ENCODE data around the gene NTN4.

DNA sequence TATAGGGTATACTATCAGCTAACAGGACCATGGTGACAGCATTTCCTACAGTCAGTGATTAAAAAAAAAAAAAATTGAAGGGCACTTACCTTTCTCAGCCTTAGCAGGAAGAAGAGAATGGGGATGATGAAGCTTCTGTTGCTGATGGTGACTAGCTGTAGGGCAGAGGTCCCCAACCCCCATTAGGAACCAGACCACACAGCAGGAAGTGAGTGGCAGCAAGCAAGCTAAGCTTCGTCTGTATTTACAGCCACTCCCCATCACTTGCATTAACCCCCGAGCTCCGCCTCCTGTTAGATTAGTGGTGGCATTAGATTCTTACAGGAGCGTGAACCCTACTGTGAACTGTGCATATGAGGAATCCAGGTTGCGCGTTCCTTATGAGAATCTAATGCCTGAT is 148.0 kb downstream of the NTN4 start:
- TF ChIP-seq, protein P1, sequence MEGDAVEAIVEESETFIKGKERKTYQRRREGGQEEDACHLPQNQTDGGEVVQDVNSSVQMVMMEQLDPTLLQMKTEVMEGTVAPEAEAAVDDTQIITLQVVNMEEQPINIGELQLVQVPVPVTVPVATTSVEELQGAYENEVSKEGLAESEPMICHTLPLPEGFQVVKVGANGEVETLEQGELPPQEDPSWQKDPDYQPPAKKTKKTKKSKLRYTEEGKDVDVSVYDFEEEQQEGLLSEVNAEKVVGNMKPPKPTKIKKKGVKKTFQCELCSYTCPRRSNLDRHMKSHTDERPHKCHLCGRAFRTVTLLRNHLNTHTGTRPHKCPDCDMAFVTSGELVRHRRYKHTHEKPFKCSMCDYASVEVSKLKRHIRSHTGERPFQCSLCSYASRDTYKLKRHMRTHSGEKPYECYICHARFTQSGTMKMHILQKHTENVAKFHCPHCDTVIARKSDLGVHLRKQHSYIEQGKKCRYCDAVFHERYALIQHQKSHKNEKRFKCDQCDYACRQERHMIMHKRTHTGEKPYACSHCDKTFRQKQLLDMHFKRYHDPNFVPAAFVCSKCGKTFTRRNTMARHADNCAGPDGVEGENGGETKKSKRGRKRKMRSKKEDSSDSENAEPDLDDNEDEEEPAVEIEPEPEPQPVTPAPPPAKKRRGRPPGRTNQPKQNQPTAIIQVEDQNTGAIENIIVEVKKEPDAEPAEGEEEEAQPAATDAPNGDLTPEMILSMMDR (IDR thresholded peaks at IDR 0.05): no peak
- TF ChIP-seq POLR2A (IDR thresholded peaks at IDR 0.05): no peak
- no peak for TF ChIP-seq POLR2AphosphoS5 (IDR thresholded peaks at IDR 0.05)

All from prostate gland (tissue), 2 donors.